ENCODE results near the gene TSEN15. TPM values are rescaled to one million over a fixed set of nuclear protein-coding genes. Genes with fewer than 3 reads are reported as not detected.

The TSEN15 gene
- total RNA-seq, 1 experiment from 2014 or later: 31.1 TPM

- ChIA-PET CTCF (no interaction called here), RAD21 (ENCODE audit: low non-redundant PET in 1 of 2, low total read pairs in 2 of 2, uncharacterized antibody in 2 of 2, unreplicated experiment in 2 of 2) (no interaction called here), POLR2A (no interaction called here)
- Histone ChIP-seq H3K4me3 (replicated peaks in 1 of 2; ENCODE audit: low read depth in 1 of 2, low read length in 2 of 2) (no peak overlapping the region), H3K9ac (ENCODE audit: low read length) (no peak overlapping the region), H2AFZ (ENCODE audit: low read depth, low read length, poor library complexity, severe bottlenecking) (no peak overlapping the region), H3K4me1 (ENCODE audit: control insufficient read depth in 1 of 2, insufficient read depth in 2 of 2, low read length in 2 of 2) (no peaks in the 10 kb centered on the region), H3K27me3 (ENCODE audit: insufficient read depth, low read length) (no peaks in the 10 kb centered on the region), H3K9me3 (ENCODE audit: control insufficient read depth in 1 of 2, insufficient read depth in 1 of 2, low read depth in 1 of 2, low read length in 2 of 2) (no peaks in the 10 kb centered on the region), H3K27ac (ENCODE audit: low read depth, low read length) (no peak overlapping the region), H3K4me2 (ENCODE audit: low read length) (no peak overlapping the region), H4K20me1 (ENCODE audit: insufficient read depth) (no peaks in the 10 kb centered on the region), H3K9me2 (ENCODE audit: insufficient read depth) (no peaks in the 10 kb centered on the region), H3K36me3 (ENCODE audit: control insufficient read depth in 1 of 2, insufficient read depth in 2 of 2, low read length in 2 of 2) (no peaks in the 10 kb centered on the region), H3K79me2 (ENCODE audit: insufficient read depth, low read length) (no peaks in the 10 kb centered on the region)
- ATAC-seq (no peak), DNase-seq (ENCODE audit: low read depth, low spot score) (no peak)
- BruUV-seq (replicated peaks): no TSS peak
- intact Hi-C loops (cut with micrococcal nuclease): no loop called here
- TF ChIP-seq ATF3 (IDR thresholded peaks at IDR 0.05): no peak
- TF ChIP-seq, protein P1, sequence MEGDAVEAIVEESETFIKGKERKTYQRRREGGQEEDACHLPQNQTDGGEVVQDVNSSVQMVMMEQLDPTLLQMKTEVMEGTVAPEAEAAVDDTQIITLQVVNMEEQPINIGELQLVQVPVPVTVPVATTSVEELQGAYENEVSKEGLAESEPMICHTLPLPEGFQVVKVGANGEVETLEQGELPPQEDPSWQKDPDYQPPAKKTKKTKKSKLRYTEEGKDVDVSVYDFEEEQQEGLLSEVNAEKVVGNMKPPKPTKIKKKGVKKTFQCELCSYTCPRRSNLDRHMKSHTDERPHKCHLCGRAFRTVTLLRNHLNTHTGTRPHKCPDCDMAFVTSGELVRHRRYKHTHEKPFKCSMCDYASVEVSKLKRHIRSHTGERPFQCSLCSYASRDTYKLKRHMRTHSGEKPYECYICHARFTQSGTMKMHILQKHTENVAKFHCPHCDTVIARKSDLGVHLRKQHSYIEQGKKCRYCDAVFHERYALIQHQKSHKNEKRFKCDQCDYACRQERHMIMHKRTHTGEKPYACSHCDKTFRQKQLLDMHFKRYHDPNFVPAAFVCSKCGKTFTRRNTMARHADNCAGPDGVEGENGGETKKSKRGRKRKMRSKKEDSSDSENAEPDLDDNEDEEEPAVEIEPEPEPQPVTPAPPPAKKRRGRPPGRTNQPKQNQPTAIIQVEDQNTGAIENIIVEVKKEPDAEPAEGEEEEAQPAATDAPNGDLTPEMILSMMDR (IDR thresholded peaks at IDR 0.05 in 2 of 3, conservative IDR thresholded peaks at IDR 0.05 in 1 of 3; ENCODE audit: borderline replicate concordance in 1 of 3, insufficient read depth in 1 of 3, low read depth in 2 of 3, low read length in 2 of 3): no peak
- no peak for TF ChIP-seq ZNF274 (IDR thresholded peaks at IDR 0.05; ENCODE audit: low read depth, low read length)
- TF ChIP-seq SIN3A (IDR thresholded peaks at IDR 0.05; ENCODE audit: low read depth): no peak
- no peak for TF ChIP-seq POLR2AphosphoS5 (IDR thresholded peaks at IDR 0.05; ENCODE audit: low read depth, low read length)
- no peak for TF ChIP-seq JUND (IDR thresholded peaks at IDR 0.05)
- no peak for TF ChIP-seq CBX3 (IDR thresholded peaks at IDR 0.05; ENCODE audit: low read depth)
- no peak for TF ChIP-seq SRF (IDR thresholded peaks at IDR 0.05; ENCODE audit: low read depth)
Measured at GRCh38 chr1:184035719-184036516, 15.6 kb upstream of the TSEN15 start.
